Fibroblast of lung (primary cell): ENCODE results near the gene JPH2. TPM values are rescaled to one million over a fixed set of nuclear protein-coding genes. Genes with fewer than 3 reads are reported as not detected.

Experiments used
- DNase-seq, 2 donors: peaks; one replicate each; pipeline versions ENCODE4 v3.0.0 to v3.0.0-alpha.2; 2010; ENCODE audit warnings: low read depth in 2 of 2
- H2AFZ ChIP-seq: 2 replicates; pipeline ENCODE4 v1.5.1; 2012; ENCODE audit warnings: low read length, control low read depth, inconsistent platforms
- H3K27ac ChIP-seq: 2 replicates; pipeline ENCODE4 v1.5.1; 2011; ENCODE audit warnings: low read length, control low read depth; ENCODE audit not compliant: insufficient read depth
- H3K27me3 ChIP-seq: 2 replicates; pipeline ENCODE4 v1.5.1; 2011; ENCODE audit warnings: mild to moderate bottlenecking, low read length; ENCODE audit not compliant: control insufficient read depth, insufficient read depth
- H3K36me3 ChIP-seq: 2 replicates; pipeline ENCODE4 v1.5.1; 2011; ENCODE audit warnings: low read length; ENCODE audit not compliant: control insufficient read depth, insufficient read depth
- H3K4me1 ChIP-seq: 2 replicates; pipeline ENCODE4 v1.5.1; 2011; ENCODE audit warnings: low read length; ENCODE audit not compliant: control insufficient read depth, insufficient read depth; ENCODE audit errors: extremely low read depth
- H3K4me2 ChIP-seq: 2 replicates; pipeline ENCODE4 v1.5.1; 2011; ENCODE audit warnings: low read length, control low read depth; ENCODE audit not compliant: insufficient read depth; ENCODE audit errors: extremely low read depth
- H3K4me3 ChIP-seq, 4 experiments: fragments of 200-600 bp in 1 of 4; sonication (generic) in 1 of 4; replicated peaks in 1 of 4; 2 replicates each; pipeline ENCODE4 v1.5.1; 2011 to 2016; ENCODE audit warnings: low read length in 4 of 4, low read depth in 3 of 4, mild to moderate bottlenecking in 3 of 4, control low read depth in 2 of 4, inconsistent platforms in 1 of 4, mixed read lengths in 1 of 4; ENCODE audit not compliant: insufficient read depth in 1 of 4; ENCODE audit errors: control extremely low read depth in 1 of 4
- H3K79me2 ChIP-seq: 2 replicates; pipeline ENCODE4 v1.5.1; 2012; ENCODE audit warnings: mild to moderate bottlenecking, low read length, inconsistent platforms; ENCODE audit not compliant: control insufficient read depth, insufficient read depth
- H3K9ac ChIP-seq: 2 replicates; pipeline ENCODE4 v1.5.1; 2011; ENCODE audit warnings: mild to moderate bottlenecking, low read length, control low read depth; ENCODE audit not compliant: insufficient read depth
- H3K9me3 ChIP-seq: 2 replicates; pipeline ENCODE4 v1.5.1; 2012; ENCODE audit warnings: low read depth, low read length; ENCODE audit not compliant: control insufficient read depth, insufficient read depth
- H4K20me1 ChIP-seq: 2 replicates; pipeline ENCODE4 v1.5.1; 2011; ENCODE audit warnings: low read length; ENCODE audit not compliant: control insufficient read depth, insufficient read depth; ENCODE audit errors: extremely low read depth
- CTCF ChIP-seq, 2 donors: IDR thresholded peaks in 1 of 2; conservative IDR thresholded peaks in 1 of 2; 1 replicate in 1 of 2; 2 replicates in 1 of 2; pipeline ENCODE4 v1.5.1; 2011 to 2012; ENCODE audit warnings: low read length in 2 of 2, control low read depth in 1 of 2, inconsistent platforms in 1 of 2, low read depth in 1 of 2, mild to moderate bottlenecking in 1 of 2
- EZH2 ChIP-seq: IDR thresholded peaks from 2 replicates; pipeline ENCODE4 v1.5.1; 2012; ENCODE audit warnings: low read length, control low read depth, mild to moderate bottlenecking; ENCODE audit errors: missing control alignments
- polyA plus RNA-seq, 2 donors: library from polyadenylated mRNA; depleted of rRNA in 1 of 2; stranded (reverse) in 1 of 2; unstranded in 1 of 2; fragments of >200 nt; gene quantifications; 2 replicates each; pipeline ENCODE4 v1.2.1, GENCODE V29; 2011 to 2012; ENCODE audit warnings: missing spikeins in 1 of 2
- total RNA-seq: library from RNA; depleted of rRNA; stranded (reverse); fragments of >200 nt; gene quantifications from 2 replicates; pipeline ENCODE4 v1.2.1, GENCODE V29; 2014

JPH2 gene
- total and polyA plus RNA-seq, 2 donors (not counting 1 experiment from before 2014, with no cell fraction given): 0.66 to 4.9 TPM

DNA sequence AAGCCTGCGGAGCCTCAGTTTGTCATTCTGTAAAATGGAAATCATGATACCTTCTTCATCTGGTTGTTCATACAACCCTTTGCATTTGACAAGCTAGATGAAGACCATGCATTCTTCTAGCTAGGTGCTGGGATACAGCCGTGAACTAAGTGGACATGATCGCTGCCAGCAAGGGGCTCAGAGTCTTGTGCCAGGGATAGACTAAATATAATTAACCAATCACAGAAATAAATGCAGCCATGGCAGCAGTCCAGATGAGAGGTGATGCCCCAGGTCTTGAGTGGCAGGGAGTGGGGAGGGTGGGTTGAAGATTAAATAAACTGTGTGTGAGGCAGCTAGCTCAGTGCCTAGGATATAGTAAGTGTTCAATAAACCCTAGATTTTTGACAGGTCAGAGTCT lies 19.3 kb downstream of the JPH2 start:
- Histone ChIP-seq H3K27ac (no peak overlapping the region), H4K20me1 (no peaks in the 10 kb centered on the region), H2AFZ (no peak overlapping the region), H3K4me1 (peaks cover 2% of the 10 kb centered on the region), H3K36me3 (no peaks in the 10 kb centered on the region), H3K9me3 (no peaks in the 10 kb centered on the region), H3K79me2 (no peaks in the 10 kb centered on the region), H3K4me3 (no peak overlapping the region), H3K4me2 (no peak overlapping the region), H3K27me3 (no peaks in the 10 kb centered on the region), H3K9ac (no peak overlapping the region)
- no peak for DNase-seq
- TF ChIP-seq EZH2 (no peak), CTCF (conservative IDR thresholded peaks at IDR 0.05 in 1 of 2, IDR thresholded peaks at IDR 0.05 in 1 of 2; ENCODE audit: low read depth in 1 of 2, low read length in 2 of 2) (no peak)

GRCh38 chr20:44166477-44166876 lies 20.5 kb downstream of the JPH2 start:
- H3K27me3 ChIP-seq: no peaks in the 10 kb centered on the region
- TF ChIP-seq EZH2: no peak
- no peak for TF ChIP-seq CTCF (conservative IDR thresholded peaks at IDR 0.05 in 1 of 2, IDR thresholded peaks at IDR 0.05 in 1 of 2; ENCODE audit: low read depth in 1 of 2, low read length in 2 of 2)
- H3K9ac ChIP-seq: no peak overlapping the region
- no peak overlapping the region for H2AFZ ChIP-seq
- H3K4me3 ChIP-seq: no peak overlapping the region
- H3K36me3 ChIP-seq: no peaks in the 10 kb centered on the region
- no peaks in the 10 kb centered on the region for H4K20me1 ChIP-seq
- no peak overlapping the region for H3K4me2 ChIP-seq
- no peaks in the 10 kb centered on the region for H3K9me3 ChIP-seq
- H3K27ac ChIP-seq: no peak overlapping the region
- peak in 1 of 2 donors; percentile 76 for DNase-seq
- H3K4me1 ChIP-seq: peaks cover 2% of the 10 kb centered on the region
- H3K79me2 ChIP-seq: no peaks in the 10 kb centered on the region

DNA sequence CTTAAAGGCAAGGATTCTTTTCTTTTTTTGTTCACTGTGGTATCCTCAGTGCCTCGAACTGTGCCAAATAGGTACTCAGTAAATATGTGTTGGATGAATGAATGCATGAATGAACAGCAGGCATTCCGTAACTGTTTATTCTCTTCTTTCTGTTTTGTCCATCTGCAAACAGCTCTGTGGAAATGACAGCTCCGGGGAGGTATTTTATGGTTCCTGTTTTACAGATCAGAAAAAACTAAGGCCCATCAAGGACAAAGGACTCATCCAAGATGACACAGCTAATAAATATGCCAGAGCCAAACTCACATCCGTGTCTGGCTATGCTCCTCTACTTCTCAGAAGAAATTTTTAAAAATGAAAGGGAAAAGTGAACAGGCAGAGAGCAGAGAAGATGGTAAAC lies 21.0 kb downstream of the JPH2 start:
- no peak overlapping the region for H3K4me3 ChIP-seq
- no peaks in the 10 kb centered on the region for H3K36me3 ChIP-seq
- no peak overlapping the region for H3K4me2 ChIP-seq
- peak in 1 of 2 donors; percentile 89 for DNase-seq
- H4K20me1 ChIP-seq: no peaks in the 10 kb centered on the region
- H3K79me2 ChIP-seq: no peaks in the 10 kb centered on the region
- no peaks in the 10 kb centered on the region for H3K9me3 ChIP-seq
- no peak overlapping the region for H3K27ac ChIP-seq
- H3K9ac ChIP-seq: no peak overlapping the region
- H3K4me1 ChIP-seq: peaks cover 2% of the 10 kb centered on the region
- no peaks in the 10 kb centered on the region for H3K27me3 ChIP-seq
- no peak overlapping the region for H2AFZ ChIP-seq
- TF ChIP-seq CTCF (conservative IDR thresholded peaks at IDR 0.05 in 1 of 2, IDR thresholded peaks at IDR 0.05 in 1 of 2; ENCODE audit: low read depth in 1 of 2, low read length in 2 of 2): no peak
- no peak for TF ChIP-seq EZH2
